Measurements from ENCODE around the gene TRIM41.

The TRIM41 gene

DNA sequence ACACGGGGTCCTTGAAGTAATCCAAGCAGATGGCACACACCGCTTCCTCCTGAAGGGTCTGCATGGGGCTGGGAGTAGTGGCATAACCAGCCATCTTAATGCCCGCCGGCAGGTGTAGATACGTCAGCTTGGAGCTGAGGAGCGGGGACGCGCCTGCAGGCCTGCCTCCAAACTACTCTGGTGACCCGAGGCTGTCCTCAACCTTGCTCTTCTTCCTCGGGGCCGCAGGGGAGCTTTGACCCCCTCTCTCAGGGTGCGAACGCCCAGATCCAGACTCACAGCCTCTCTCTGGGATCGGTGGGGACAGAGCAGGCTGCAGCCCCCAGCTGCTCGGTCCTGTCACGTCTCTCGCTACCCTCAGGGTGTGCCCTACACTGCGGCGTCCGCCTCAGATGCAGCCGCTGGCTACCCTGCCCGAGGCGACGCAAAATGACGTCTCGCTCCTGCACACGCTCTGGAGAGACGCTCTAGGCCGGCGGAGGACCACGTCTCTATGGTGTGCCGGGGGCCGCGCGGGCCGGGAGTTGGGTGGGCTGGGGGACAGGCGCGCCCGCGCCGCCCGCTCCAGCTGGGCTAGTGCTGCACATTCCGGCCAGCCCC lies 37.7 kb downstream of the TRIM41 start, which contains the start of gene TRIM52 (continued):
- TF ChIP-seq, protein P1, sequence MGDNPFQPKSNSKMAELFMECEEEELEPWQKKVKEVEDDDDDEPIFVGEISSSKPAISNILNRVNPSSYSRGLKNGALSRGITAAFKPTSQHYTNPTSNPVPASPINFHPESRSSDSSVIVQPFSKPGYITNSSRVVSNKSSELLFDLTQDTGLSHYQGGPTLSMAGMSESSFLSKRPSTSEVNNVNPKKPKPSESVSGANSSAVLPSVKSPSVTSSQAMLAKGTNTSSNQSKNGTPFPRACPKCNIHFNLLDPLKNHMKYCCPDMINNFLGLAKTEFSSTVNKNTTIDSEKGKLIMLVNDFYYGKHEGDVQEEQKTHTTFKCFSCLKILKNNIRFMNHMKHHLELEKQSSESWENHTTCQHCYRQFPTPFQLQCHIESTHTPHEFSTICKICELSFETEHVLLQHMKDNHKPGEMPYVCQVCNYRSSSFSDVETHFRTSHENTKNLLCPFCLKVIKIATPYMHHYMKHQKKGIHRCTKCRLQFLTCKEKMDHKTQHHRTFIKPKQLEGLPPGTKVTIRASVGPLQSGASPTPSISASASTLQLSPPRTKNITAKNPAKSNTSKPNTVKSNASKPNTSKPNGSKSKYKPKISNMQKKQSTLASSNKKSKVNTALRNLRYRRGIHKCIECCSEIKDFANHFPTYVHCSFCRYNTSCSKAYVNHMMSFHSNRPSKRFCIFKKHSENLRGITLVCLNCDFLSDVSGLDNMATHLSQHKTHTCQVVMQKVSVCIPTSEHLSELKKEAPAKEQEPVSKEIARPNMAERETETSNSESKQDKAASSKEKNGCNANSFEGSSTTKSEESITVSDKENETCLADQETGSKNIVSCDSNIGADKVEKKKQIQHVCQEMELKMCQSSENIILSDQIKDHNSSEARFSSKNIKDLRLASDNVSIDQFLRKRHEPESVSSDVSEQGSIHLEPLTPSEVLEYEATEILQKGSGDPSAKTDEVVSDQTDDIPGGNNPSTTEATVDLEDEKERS (tag by site-specific recombination; IDR thresholded peaks at IDR 0.05): 0 out of 2 replicates have a peak, but pooled peaks have one; percentile 16
- TF ChIP-seq, protein P2, sequence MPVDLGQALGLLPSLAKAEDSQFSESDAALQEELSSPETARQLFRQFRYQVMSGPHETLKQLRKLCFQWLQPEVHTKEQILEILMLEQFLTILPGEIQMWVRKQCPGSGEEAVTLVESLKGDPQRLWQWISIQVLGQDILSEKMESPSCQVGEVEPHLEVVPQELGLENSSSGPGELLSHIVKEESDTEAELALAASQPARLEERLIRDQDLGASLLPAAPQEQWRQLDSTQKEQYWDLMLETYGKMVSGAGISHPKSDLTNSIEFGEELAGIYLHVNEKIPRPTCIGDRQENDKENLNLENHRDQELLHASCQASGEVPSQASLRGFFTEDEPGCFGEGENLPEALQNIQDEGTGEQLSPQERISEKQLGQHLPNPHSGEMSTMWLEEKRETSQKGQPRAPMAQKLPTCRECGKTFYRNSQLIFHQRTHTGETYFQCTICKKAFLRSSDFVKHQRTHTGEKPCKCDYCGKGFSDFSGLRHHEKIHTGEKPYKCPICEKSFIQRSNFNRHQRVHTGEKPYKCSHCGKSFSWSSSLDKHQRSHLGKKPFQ (tag by site-specific recombination; IDR thresholded peaks at IDR 0.05): no peak
- TF ChIP-seq, protein P3, sequence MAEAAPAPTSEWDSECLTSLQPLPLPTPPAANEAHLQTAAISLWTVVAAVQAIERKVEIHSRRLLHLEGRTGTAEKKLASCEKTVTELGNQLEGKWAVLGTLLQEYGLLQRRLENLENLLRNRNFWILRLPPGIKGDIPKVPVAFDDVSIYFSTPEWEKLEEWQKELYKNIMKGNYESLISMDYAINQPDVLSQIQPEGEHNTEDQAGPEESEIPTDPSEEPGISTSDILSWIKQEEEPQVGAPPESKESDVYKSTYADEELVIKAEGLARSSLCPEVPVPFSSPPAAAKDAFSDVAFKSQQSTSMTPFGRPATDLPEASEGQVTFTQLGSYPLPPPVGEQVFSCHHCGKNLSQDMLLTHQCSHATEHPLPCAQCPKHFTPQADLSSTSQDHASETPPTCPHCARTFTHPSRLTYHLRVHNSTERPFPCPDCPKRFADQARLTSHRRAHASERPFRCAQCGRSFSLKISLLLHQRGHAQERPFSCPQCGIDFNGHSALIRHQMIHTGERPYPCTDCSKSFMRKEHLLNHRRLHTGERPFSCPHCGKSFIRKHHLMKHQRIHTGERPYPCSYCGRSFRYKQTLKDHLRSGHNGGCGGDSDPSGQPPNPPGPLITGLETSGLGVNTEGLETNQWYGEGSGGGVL (tag by site-specific recombination; IDR thresholded peaks at IDR 0.05): no peak
- no peak for TF ChIP-seq ZNF48 (tag by site-specific recombination; IDR thresholded peaks at IDR 0.05)
- TF ChIP-seq, protein P4, sequence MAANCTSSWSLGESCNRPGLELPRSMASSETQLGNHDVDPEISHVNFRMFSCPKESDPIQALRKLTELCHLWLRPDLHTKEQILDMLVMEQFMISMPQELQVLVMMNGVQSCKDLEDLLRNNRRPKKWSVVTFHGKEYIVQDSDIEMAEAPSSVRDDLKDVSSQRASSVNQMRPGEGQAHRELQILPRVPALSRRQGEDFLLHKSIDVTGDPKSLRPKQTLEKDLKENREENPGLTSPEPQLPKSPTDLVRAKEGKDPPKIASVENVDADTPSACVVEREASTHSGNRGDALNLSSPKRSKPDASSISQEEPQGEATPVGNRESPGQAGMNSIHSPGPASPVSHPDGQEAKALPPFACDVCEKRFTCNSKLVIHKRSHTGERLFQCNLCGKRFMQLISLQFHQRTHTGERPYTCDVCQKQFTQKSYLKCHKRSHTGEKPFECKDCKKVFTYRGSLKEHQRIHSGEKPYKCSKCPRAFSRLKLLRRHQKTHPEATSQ (tag by site-specific recombination; IDR thresholded peaks at IDR 0.05): peak; percentile 90; the same call in 1 of the 2 replicates
- no peak for TF ChIP-seq ZNF174 (tag by site-specific recombination; IDR thresholded peaks at IDR 0.05)
- TF ChIP-seq, protein P5, sequence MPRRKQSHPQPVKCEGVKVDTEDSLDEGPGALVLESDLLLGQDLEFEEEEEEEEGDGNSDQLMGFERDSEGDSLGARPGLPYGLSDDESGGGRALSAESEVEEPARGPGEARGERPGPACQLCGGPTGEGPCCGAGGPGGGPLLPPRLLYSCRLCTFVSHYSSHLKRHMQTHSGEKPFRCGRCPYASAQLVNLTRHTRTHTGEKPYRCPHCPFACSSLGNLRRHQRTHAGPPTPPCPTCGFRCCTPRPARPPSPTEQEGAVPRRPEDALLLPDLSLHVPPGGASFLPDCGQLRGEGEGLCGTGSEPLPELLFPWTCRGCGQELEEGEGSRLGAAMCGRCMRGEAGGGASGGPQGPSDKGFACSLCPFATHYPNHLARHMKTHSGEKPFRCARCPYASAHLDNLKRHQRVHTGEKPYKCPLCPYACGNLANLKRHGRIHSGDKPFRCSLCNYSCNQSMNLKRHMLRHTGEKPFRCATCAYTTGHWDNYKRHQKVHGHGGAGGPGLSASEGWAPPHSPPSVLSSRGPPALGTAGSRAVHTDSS (tag by site-specific recombination; IDR thresholded peaks at IDR 0.05): no peak
- TF ChIP-seq ZNF623 (tag by site-specific recombination; IDR thresholded peaks at IDR 0.05): no peak
- TF ChIP-seq, protein P6, sequence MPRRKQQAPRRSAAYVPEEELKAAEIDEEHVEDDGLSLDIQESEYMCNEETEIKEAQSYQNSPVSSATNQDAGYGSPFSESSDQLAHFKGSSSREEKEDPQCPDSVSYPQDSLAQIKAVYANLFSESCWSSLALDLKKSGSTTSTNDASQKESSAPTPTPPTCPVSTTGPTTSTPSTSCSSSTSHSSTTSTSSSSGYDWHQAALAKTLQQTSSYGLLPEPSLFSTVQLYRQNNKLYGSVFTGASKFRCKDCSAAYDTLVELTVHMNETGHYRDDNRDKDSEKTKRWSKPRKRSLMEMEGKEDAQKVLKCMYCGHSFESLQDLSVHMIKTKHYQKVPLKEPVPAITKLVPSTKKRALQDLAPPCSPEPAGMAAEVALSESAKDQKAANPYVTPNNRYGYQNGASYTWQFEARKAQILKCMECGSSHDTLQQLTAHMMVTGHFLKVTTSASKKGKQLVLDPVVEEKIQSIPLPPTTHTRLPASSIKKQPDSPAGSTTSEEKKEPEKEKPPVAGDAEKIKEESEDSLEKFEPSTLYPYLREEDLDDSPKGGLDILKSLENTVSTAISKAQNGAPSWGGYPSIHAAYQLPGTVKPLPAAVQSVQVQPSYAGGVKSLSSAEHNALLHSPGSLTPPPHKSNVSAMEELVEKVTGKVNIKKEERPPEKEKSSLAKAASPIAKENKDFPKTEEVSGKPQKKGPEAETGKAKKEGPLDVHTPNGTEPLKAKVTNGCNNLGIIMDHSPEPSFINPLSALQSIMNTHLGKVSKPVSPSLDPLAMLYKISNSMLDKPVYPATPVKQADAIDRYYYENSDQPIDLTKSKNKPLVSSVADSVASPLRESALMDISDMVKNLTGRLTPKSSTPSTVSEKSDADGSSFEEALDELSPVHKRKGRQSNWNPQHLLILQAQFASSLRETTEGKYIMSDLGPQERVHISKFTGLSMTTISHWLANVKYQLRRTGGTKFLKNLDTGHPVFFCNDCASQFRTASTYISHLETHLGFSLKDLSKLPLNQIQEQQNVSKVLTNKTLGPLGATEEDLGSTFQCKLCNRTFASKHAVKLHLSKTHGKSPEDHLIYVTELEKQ (tag by site-specific recombination; IDR thresholded peaks at IDR 0.05; ENCODE audit: borderline replicate concordance): no peak; the same call in 1 of the 2 replicates
- TF ChIP-seq ZSCAN23 (tag by site-specific recombination; IDR thresholded peaks at IDR 0.05): 0 out of 2 replicates have a peak, but pooled peaks have one; percentile 23
- no peak for TF ChIP-seq ZNF302 (tag by site-specific recombination; IDR thresholded peaks at IDR 0.05; ENCODE audit: low read depth)
- TF ChIP-seq ZNF366 (tag by site-specific recombination; conservative IDR thresholded peaks at IDR 0.05): no peak; the same call in 1 of the 2 replicates
- TF ChIP-seq, protein P7, sequence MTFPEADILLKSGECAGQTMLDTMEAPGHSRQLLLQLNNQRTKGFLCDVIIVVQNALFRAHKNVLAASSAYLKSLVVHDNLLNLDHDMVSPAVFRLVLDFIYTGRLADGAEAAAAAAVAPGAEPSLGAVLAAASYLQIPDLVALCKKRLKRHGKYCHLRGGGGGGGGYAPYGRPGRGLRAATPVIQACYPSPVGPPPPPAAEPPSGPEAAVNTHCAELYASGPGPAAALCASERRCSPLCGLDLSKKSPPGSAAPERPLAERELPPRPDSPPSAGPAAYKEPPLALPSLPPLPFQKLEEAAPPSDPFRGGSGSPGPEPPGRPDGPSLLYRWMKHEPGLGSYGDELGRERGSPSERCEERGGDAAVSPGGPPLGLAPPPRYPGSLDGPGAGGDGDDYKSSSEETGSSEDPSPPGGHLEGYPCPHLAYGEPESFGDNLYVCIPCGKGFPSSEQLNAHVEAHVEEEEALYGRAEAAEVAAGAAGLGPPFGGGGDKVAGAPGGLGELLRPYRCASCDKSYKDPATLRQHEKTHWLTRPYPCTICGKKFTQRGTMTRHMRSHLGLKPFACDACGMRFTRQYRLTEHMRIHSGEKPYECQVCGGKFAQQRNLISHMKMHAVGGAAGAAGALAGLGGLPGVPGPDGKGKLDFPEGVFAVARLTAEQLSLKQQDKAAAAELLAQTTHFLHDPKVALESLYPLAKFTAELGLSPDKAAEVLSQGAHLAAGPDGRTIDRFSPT (tag by site-specific recombination; IDR thresholded peaks at IDR 0.05): peak; percentile 97
- no peak for TF ChIP-seq ZNF169 (tag by site-specific recombination; IDR thresholded peaks at IDR 0.05)
- TF ChIP-seq ZNF747 (tag by site-specific recombination; IDR thresholded peaks at IDR 0.05): no peak
- TF ChIP-seq OVOL3 (tag by site-specific recombination; IDR thresholded peaks at IDR 0.05): no peak
- TF ChIP-seq ZSCAN16 (tag by site-specific recombination; IDR thresholded peaks at IDR 0.05): no peak
- TF ChIP-seq BCL11B (tag by site-specific recombination; IDR thresholded peaks at IDR 0.05; ENCODE audit: low read depth): no peak
- no peak for TF ChIP-seq ZNF658 (tag by site-specific recombination; IDR thresholded peaks at IDR 0.05)
